ENCODE measurements around the gene ABCD4.

GRCh38 chr14:74263181-74263580 lies 39.6 kb downstream of the ABCD4 start:
- TF ChIP-seq POLR2A (IDR thresholded peaks at IDR 0.05) (no peak), POLR2AphosphoS5 (IDR thresholded peaks at IDR 0.05) (no peak)
- TF ChIP-seq, protein P1, sequence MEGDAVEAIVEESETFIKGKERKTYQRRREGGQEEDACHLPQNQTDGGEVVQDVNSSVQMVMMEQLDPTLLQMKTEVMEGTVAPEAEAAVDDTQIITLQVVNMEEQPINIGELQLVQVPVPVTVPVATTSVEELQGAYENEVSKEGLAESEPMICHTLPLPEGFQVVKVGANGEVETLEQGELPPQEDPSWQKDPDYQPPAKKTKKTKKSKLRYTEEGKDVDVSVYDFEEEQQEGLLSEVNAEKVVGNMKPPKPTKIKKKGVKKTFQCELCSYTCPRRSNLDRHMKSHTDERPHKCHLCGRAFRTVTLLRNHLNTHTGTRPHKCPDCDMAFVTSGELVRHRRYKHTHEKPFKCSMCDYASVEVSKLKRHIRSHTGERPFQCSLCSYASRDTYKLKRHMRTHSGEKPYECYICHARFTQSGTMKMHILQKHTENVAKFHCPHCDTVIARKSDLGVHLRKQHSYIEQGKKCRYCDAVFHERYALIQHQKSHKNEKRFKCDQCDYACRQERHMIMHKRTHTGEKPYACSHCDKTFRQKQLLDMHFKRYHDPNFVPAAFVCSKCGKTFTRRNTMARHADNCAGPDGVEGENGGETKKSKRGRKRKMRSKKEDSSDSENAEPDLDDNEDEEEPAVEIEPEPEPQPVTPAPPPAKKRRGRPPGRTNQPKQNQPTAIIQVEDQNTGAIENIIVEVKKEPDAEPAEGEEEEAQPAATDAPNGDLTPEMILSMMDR (IDR thresholded peaks at IDR 0.05 in 8 of 11, conservative IDR thresholded peaks at IDR 0.05 in 3 of 11): no peak
